HG02623 (cell line): ENCODE data around the gene UQCRQ.

Experiments used
- ATAC-seq: cut with Tn5 transposase; IDR thresholded peaks from one replicate; pipeline ENCODE4 v1.9.1; 2021; ENCODE audit warnings: moderate library complexity; ENCODE audit not compliant: unreplicated experiment

The UQCRQ gene

GRCh38 chr5:132867046-132867451 lies 607 bp downstream of the UQCRQ start:
- no peak for ATAC-seq

GRCh38 chr5:132868754-132869153 lies 2.3 kb downstream of the UQCRQ start:
- no peak for ATAC-seq

- ATAC-seq = no peak
Measured at GRCh38 chr5:132870801-132871200, 4.4 kb downstream of the UQCRQ start.

GRCh38 chr5:132871459-132872284 lies 5.2 kb downstream of the UQCRQ start:
- no peak for ATAC-seq

GRCh38 chr5:132872788-132873118 lies 6.3 kb downstream of the UQCRQ start:
- ATAC-seq = no peak

- no peak for ATAC-seq
Measured at GRCh38 chr5:132873119-132873929, 6.9 kb downstream of the UQCRQ start, which contains the start of gene LEAP2. Gene LEAP2, plus strand, starts transcription at chr5:132873668. Its CDS starts 27 bp downstream, at chr5:132873695.

GRCh38 chr5:132873930-132874271 lies 7.5 kb downstream of the UQCRQ start:
- no peak for ATAC-seq

- ATAC-seq = no peak
Measured at GRCh38 chr5:132876020-132876759, 9.7 kb downstream of the UQCRQ start.

- ATAC-seq = no peak
Measured at GRCh38 chr5:132877466-132877865, 11.0 kb downstream of the UQCRQ start.

- ATAC-seq = no peak
Measured at GRCh38 chr5:132877938-132878337, 11.5 kb downstream of the UQCRQ start.

GRCh38 chr5:132883261-132883834 lies 16.9 kb downstream of the UQCRQ start:
- ATAC-seq = no peak

GRCh38 chr5:132884548-132884947 lies 18.1 kb downstream of the UQCRQ start:
- no peak for ATAC-seq

- no peak for ATAC-seq
Measured at GRCh38 chr5:132886064-132886823, 19.8 kb downstream of the UQCRQ start.

- ATAC-seq = no peak
Measured at GRCh38 chr5:132887283-132887682, 20.8 kb downstream of the UQCRQ start.

- no peak for ATAC-seq
Measured at GRCh38 chr5:132889501-132889900, 23.1 kb downstream of the UQCRQ start.

- no peak for ATAC-seq
Measured at GRCh38 chr5:132890817-132891216, 24.4 kb downstream of the UQCRQ start.

GRCh38 chr5:132895719-132896305 lies 29.4 kb downstream of the UQCRQ start:
- no peak for ATAC-seq

GRCh38 chr5:132896685-132897084 lies 30.2 kb downstream of the UQCRQ start:
- ATAC-seq = no peak

GRCh38 chr5:132898094-132898493 lies 31.7 kb downstream of the UQCRQ start:
- no peak for ATAC-seq

- ATAC-seq = no peak
Measured at GRCh38 chr5:132901036-132901435, 34.6 kb downstream of the UQCRQ start.
